Natural killer cell (primary cell): ENCODE results near the gene DLGAP5. TPM values are rescaled to one million over a fixed set of nuclear protein-coding genes. Genes with fewer than 3 reads are reported as not detected.

Experiments used
- ATAC-seq, 3 donors: fragments of 150-1000 bp in 2 of 3; fragments of 200-7000 bp in 1 of 3; cut with Tn5 transposase; 1 replicate in 1 of 3; 2 replicates in 2 of 3; pipeline ENCODE4 v1.10.0; 2021; ENCODE audit warnings: mild to moderate bottlenecking in 2 of 3, moderate library complexity in 2 of 3
- DNase-seq, 2 donors: peaks; one replicate each; pipeline versions ENCODE4 v3.0.0 to v3.0.0-alpha.2; 2013 to 2021; ENCODE audit warnings: mixed read lengths in 1 of 2
- H3K27ac ChIP-seq: one replicate; pipeline ENCODE4 v1.5.1; 2013; ENCODE audit warnings: mild to moderate bottlenecking, low read length
- H3K27me3 ChIP-seq: one replicate; pipeline ENCODE4 v1.6.1; 2013; ENCODE audit warnings: low read length; ENCODE audit not compliant: control insufficient read depth, insufficient read depth
- H3K36me3 ChIP-seq: one replicate; pipeline ENCODE4 v1.6.1; 2013; ENCODE audit warnings: low read length; ENCODE audit not compliant: control insufficient read depth, insufficient read depth
- H3K4me1 ChIP-seq: one replicate; pipeline ENCODE4 v1.6.1; 2013; ENCODE audit warnings: low read length; ENCODE audit not compliant: control insufficient read depth, insufficient read depth
- H3K4me3 ChIP-seq: one replicate; pipeline ENCODE4 v1.5.1; 2013; ENCODE audit warnings: low read length
- H3K9me3 ChIP-seq: one replicate; pipeline ENCODE4 v1.6.1; 2013; ENCODE audit warnings: low read length; ENCODE audit not compliant: control insufficient read depth, insufficient read depth
- H3K27ac Mint-ChIP-seq, 2 donors: one replicate each; pipeline ENCODE4 v1.8.0; 2022; ENCODE audit warnings: mild to moderate bottlenecking in 2 of 2, mixed read lengths in 2 of 2, moderate library complexity in 1 of 2
- H3K27me3 Mint-ChIP-seq, 2 donors: one replicate each; pipeline ENCODE4 v1.8.0; 2022; ENCODE audit warnings: low read depth in 2 of 2, mixed read lengths in 2 of 2
- H3K36me3 Mint-ChIP-seq: one replicate; pipeline ENCODE4 v1.8.0; 2022; ENCODE audit warnings: mixed read lengths
- H3K4me1 Mint-ChIP-seq, 2 donors: one replicate each; pipeline ENCODE4 v1.8.0; 2022; ENCODE audit warnings: mixed read lengths in 2 of 2
- H3K4me3 Mint-ChIP-seq: one replicate; pipeline ENCODE4 v1.8.0; 2022; ENCODE audit warnings: mild to moderate bottlenecking, moderate library complexity, mixed read lengths
- H3K9me3 Mint-ChIP-seq, 2 donors: one replicate each; pipeline ENCODE4 v1.8.0; 2022; ENCODE audit warnings: mixed read lengths in 2 of 2
- WGBS: methylation state at CpG from one replicate; pipeline ENCODE4 v1.1.7; 2013; ENCODE audit warnings: missing lambda C conversion rate; ENCODE audit not compliant: insufficient coverage; 5-methylcytosine and 5-hydroxymethylcytosine counted together
- intact Hi-C: fragments of 100-400 bp; cut with micrococcal nuclease; formaldehyde crosslinking; loops from one replicate; pipeline ENCODE4 v1.14.2; 2022
- total RNA-seq, 4 donors: library from RNA; stranded (reverse); fragments of 120-200 nt in 1 of 4; gene quantifications; one replicate each; pipeline versions ENCODE4 v1.2.3 to v1.2.4, GENCODE V29; 2013 to 2022
- TF ChIP-seq, protein P1 (sequence below): fragments of 200-600 bp; IDR thresholded peaks from one replicate; pipeline ENCODE4 v1.8.0; 2022; ENCODE audit warnings: antibody characterized with exemption

DLGAP5 gene
- total RNA-seq, 3 donors from 2014 or later (not counting 1 experiment from before 2014, with no cell fraction given), result 0.15 to 1.9 (median 0.54) TPM

DNA sequence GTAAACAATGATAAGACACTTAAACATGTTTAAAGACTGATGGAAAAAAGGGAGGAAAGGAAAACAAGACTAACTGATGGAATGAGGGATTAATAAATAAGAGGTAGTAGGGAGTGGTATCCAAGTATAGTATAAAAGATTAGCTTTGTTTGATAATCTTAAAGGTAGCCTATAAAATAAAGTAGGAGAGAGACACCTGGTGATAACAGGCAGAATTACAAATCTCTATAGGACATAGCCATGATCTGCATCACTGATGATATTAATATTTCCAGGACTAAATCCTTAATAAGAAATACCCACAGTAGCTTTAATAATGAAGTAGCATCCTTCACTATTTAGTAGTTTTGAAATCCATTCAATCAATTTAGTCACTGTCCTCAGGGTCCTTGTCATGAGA is 30.4 kb downstream of the DLGAP5 start:
- H3K9me3 Mint-ChIP-seq, result no peaks in the 10 kb centered on the region
- no peaks in the 10 kb centered on the region for H3K36me3 Mint-ChIP-seq
- H3K4me3 Mint-ChIP-seq, result no peak overlapping the region
- intact Hi-C loops, result loop anchor here (1.0 kb wide), 2 partner anchors 72 to 110 kb away; partner anchors contain the start of gene MAPK1IP1L
- H3K4me1 Mint-ChIP-seq, result peaks cover 0 to 5% of the 10 kb centered on the region in 2 donors
- TF ChIP-seq, protein P1, sequence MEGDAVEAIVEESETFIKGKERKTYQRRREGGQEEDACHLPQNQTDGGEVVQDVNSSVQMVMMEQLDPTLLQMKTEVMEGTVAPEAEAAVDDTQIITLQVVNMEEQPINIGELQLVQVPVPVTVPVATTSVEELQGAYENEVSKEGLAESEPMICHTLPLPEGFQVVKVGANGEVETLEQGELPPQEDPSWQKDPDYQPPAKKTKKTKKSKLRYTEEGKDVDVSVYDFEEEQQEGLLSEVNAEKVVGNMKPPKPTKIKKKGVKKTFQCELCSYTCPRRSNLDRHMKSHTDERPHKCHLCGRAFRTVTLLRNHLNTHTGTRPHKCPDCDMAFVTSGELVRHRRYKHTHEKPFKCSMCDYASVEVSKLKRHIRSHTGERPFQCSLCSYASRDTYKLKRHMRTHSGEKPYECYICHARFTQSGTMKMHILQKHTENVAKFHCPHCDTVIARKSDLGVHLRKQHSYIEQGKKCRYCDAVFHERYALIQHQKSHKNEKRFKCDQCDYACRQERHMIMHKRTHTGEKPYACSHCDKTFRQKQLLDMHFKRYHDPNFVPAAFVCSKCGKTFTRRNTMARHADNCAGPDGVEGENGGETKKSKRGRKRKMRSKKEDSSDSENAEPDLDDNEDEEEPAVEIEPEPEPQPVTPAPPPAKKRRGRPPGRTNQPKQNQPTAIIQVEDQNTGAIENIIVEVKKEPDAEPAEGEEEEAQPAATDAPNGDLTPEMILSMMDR, result peak; percentile 67
- Histone ChIP-seq H3K27me3 (no peaks in the 10 kb centered on the region), H3K9me3 (no peaks in the 10 kb centered on the region), H3K36me3 (no peaks in the 10 kb centered on the region), H3K4me3 (no peak overlapping the region), H3K27ac (no peak overlapping the region), H3K4me1 (no peaks in the 10 kb centered on the region)
- no peaks in the 10 kb centered on the region for H3K27me3 Mint-ChIP-seq
- DNase-seq, result peak in 1 of 2 donors; percentile 65
- peak; percentile 57 to 87 (median 76) for ATAC-seq
- no peak overlapping the region for H3K27ac Mint-ChIP-seq

DNA sequence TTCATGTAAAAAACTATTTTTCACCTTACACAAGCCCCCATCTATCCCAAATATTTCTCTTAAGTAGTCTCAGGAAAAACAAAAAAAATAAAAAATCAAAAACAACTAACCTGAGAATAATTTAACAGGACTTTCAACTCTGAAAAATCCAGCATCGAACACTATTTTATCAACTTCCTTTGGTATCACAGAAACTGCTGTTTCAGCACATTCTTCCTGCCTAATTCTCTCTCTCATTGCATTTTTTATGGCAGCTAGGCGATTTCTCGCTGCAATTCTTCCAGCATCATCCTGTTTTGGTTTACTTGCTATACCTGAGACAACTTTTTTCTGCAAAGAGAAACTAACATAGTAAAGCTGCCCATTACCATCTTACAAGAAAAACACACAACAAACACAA is 33.0 kb downstream of the DLGAP5 start:
- Mint-ChIP-seq H3K36me3 (no peaks in the 10 kb centered on the region), H3K4me3 (no peak overlapping the region), H3K27ac (no peak overlapping the region), H3K4me1 (peaks cover 0 to 5% of the 10 kb centered on the region in 2 donors), H3K27me3 (no peaks in the 10 kb centered on the region), H3K9me3 (no peaks in the 10 kb centered on the region)
- intact Hi-C loops, result no loop called here
- TF ChIP-seq, protein P1, result no peak
- Histone ChIP-seq H3K36me3 (no peaks in the 10 kb centered on the region), H3K27me3 (no peaks in the 10 kb centered on the region), H3K4me1 (no peaks in the 10 kb centered on the region), H3K4me3 (no peak overlapping the region), H3K9me3 (no peaks in the 10 kb centered on the region), H3K27ac (no peak overlapping the region)
- no peak for ATAC-seq
- 92% methylated on average over 3 of the region's 3 CpGs for WGBS
- DNase-seq, result no peak

DNA sequence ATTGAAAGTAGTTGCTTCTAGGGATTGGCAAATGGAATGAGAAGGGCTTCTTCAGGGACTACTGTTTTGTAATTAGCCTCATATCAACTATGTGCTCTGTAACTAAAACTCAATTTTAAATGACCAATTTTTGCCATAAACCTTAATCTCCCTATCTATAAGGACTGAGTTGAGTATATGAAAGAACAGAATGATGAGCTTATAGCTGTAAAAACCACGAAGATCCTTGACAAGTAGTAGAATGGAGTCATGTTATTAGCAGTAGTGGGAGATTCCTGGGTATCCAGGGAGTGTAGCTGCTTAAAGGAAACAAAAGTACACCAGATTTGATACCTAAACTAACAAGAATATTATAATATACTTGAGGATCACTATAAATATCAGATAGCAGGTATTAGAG is 34.3 kb downstream of the DLGAP5 start:
- H3K36me3 Mint-ChIP-seq, result no peaks in the 10 kb centered on the region
- no peak overlapping the region for H3K4me3 ChIP-seq
- intact Hi-C loops, result no loop called here
- no peaks in the 10 kb centered on the region for H3K4me1 ChIP-seq
- H3K27me3 Mint-ChIP-seq, result no peaks in the 10 kb centered on the region
- H3K36me3 ChIP-seq, result no peaks in the 10 kb centered on the region
- no peaks in the 10 kb centered on the region for H3K9me3 ChIP-seq
- TF ChIP-seq, protein P1, result no peak
- no peak overlapping the region for H3K27ac ChIP-seq
- peaks cover 0 to 5% of the 10 kb centered on the region in 2 donors for H3K4me1 Mint-ChIP-seq
- H3K27ac Mint-ChIP-seq, result no peak overlapping the region
- H3K27me3 ChIP-seq, result no peaks in the 10 kb centered on the region
- WGBS, result 67% methylated on average over 1 of the region's 1 CpG
- no peak for ATAC-seq
- no peak overlapping the region for H3K4me3 Mint-ChIP-seq
- H3K9me3 Mint-ChIP-seq, result no peaks in the 10 kb centered on the region
- DNase-seq, result no peak

- Histone ChIP-seq H3K27me3 (no peaks in the 10 kb centered on the region), H3K9me3 (no peaks in the 10 kb centered on the region), H3K4me3 (no peak overlapping the region), H3K36me3 (no peaks in the 10 kb centered on the region), H3K27ac (no peak overlapping the region), H3K4me1 (no peaks in the 10 kb centered on the region)
- DNase-seq, result no peak
- WGBS, result 100% methylated on average over 3 of the region's 3 CpGs
- no peak for ATAC-seq
- TF ChIP-seq, protein P1, result no peak
- Mint-ChIP-seq H3K4me1 (no peaks in the 10 kb centered on the region), H3K4me3 (no peak overlapping the region), H3K36me3 (no peaks in the 10 kb centered on the region), H3K27ac (no peak overlapping the region), H3K9me3 (no peaks in the 10 kb centered on the region), H3K27me3 (no peaks in the 10 kb centered on the region)
- intact Hi-C loops, result no loop called here
Observed at GRCh38 chr14:55153951-55154350, 37.4 kb downstream of the DLGAP5 start.
